Loucy (cell line): Measurements from ENCODE around the gene TDRD1.

Experiments
- EZH2phosphoT487 ChIP-seq: fragments of 200-600 bp; IDR thresholded peaks from 2 replicates; pipeline ENCODE4 v1.6.1; 2018; ENCODE audit warnings: antibody characterized with exemption, mild to moderate bottlenecking, moderate library complexity, borderline replicate concordance
- TF ChIP-seq, protein P1 (sequence below): fragments of 200-600 bp; sonication (generic); conservative IDR thresholded peaks from 2 replicates; pipeline ENCODE4 v1.5.1; 2014; ENCODE audit warnings: mild to moderate bottlenecking, antibody characterized with exemption, low read length

DNA sequence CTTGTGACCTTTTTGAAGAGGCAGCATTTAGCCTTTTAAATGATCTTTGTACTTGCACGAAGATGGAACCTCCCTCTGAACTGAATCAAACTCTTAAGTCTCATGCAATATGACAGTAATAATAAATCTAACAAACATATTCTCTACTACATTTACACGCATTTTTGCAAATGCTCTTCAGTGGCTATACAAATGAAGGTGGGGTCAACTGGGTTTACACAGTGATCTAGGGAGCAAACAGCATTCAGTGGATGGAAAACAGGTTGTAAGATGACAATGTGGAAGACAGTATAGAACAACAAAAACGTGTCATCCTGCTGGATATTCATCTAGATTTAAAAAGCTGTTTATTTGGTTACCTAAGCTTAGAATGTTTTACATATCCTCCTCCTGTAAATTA lies 12.7 kb upstream of the TDRD1 start:
- TF ChIP-seq, protein P1, sequence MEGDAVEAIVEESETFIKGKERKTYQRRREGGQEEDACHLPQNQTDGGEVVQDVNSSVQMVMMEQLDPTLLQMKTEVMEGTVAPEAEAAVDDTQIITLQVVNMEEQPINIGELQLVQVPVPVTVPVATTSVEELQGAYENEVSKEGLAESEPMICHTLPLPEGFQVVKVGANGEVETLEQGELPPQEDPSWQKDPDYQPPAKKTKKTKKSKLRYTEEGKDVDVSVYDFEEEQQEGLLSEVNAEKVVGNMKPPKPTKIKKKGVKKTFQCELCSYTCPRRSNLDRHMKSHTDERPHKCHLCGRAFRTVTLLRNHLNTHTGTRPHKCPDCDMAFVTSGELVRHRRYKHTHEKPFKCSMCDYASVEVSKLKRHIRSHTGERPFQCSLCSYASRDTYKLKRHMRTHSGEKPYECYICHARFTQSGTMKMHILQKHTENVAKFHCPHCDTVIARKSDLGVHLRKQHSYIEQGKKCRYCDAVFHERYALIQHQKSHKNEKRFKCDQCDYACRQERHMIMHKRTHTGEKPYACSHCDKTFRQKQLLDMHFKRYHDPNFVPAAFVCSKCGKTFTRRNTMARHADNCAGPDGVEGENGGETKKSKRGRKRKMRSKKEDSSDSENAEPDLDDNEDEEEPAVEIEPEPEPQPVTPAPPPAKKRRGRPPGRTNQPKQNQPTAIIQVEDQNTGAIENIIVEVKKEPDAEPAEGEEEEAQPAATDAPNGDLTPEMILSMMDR = no peak
- no peak for TF ChIP-seq EZH2phosphoT487
